GM18511 (cell line): Measurements from ENCODE around the gene ADAM19.

Experiments
- ATAC-seq: cut with Tn5 transposase; IDR thresholded peaks from one replicate; pipeline ENCODE4 v1.9.1; 2021; ENCODE audit warnings: mild to moderate bottlenecking, moderate library complexity; ENCODE audit not compliant: unreplicated experiment

ADAM19 gene

GRCh38 chr5:157468293-157468965 is 107.1 kb downstream of the ADAM19 start:
- no peak for ATAC-seq

GRCh38 chr5:157464519-157465171 is 110.9 kb downstream of the ADAM19 start:
- ATAC-seq, result peak; percentile 81

- peak; percentile 12 for ATAC-seq
Measured at GRCh38 chr5:157463621-157464518, 111.7 kb downstream of the ADAM19 start.

- ATAC-seq, result no peak
Measured at GRCh38 chr5:157463081-157463480, 112.5 kb downstream of the ADAM19 start.

GRCh38 chr5:157460921-157461792 is 114.4 kb downstream of the ADAM19 start:
- no peak for ATAC-seq

GRCh38 chr5:157459715-157460599 is 115.6 kb downstream of the ADAM19 start, which contains the start of gene NIPAL4:
TSS of gene NIPAL4 (plus strand) at chr5:157460213. CDS start at chr5:157460321, 108 bp downstream.
- no peak for ATAC-seq

- no peak for ATAC-seq
Measured at GRCh38 chr5:157458835-157459234, 116.7 kb downstream of the ADAM19 start.

- no peak for ATAC-seq
Measured at GRCh38 chr5:157457391-157457790, 118.2 kb downstream of the ADAM19 start.

GRCh38 chr5:157456301-157456700 is 119.3 kb downstream of the ADAM19 start:
- ATAC-seq, result no peak

- ATAC-seq, result no peak
Measured at GRCh38 chr5:157455057-157455456, 120.5 kb downstream of the ADAM19 start.

- no peak for ATAC-seq
Measured at GRCh38 chr5:157454273-157454672, 121.3 kb downstream of the ADAM19 start.

GRCh38 chr5:157451806-157452205 is 123.8 kb downstream of the ADAM19 start:
- ATAC-seq, result no peak

GRCh38 chr5:157450024-157450423 is 125.6 kb downstream of the ADAM19 start:
- no peak for ATAC-seq

- no peak for ATAC-seq
Measured at GRCh38 chr5:157449011-157449723, 126.4 kb downstream of the ADAM19 start.

GRCh38 chr5:157447201-157447637 is 128.4 kb downstream of the ADAM19 start:
- no peak for ATAC-seq

- no peak for ATAC-seq
Measured at GRCh38 chr5:157446412-157446935, 129.1 kb downstream of the ADAM19 start.

GRCh38 chr5:157445745-157446411 is 129.7 kb downstream of the ADAM19 start:
- ATAC-seq, result no peak

GRCh38 chr5:157444224-157444623 is 131.4 kb downstream of the ADAM19 start:
- no peak for ATAC-seq
